K562 (cell line): ENCODE results near the gene GPR33. TPM values are rescaled to one million over a fixed set of nuclear protein-coding genes. Genes with fewer than 3 reads are reported as not detected.

Experiments
- ARHGAP35 ChIP-seq: fragments of 450-650 bp; IDR thresholded peaks from 2 replicates; pipeline ENCODE4 v1.6.1; 2018; ENCODE audit not compliant: partially characterized antibody
- ETS1 ChIP-seq: conservative IDR thresholded peaks from 2 replicates; pipeline ENCODE4 v1.6.1; 2011; ENCODE audit warnings: low read depth, mild to moderate bottlenecking, low read length; ENCODE audit not compliant: control insufficient read depth
- FOSL1 ChIP-seq: fragments of 200-800 bp; sonication (Bioruptor generic); conservative IDR thresholded peaks from 2 replicates; pipeline ENCODE4 v1.6.1; 2016; ENCODE audit warnings: missing genetic modification characterization, missing compliant biosample characterization
- IRF2 ChIP-seq: sonication (generic); formaldehyde crosslinking; IDR thresholded peaks from 2 replicates; pipeline ENCODE4 v1.8.1; 2022; ENCODE audit warnings: mild to moderate bottlenecking, missing genetic modification reagents
- KAT7 ChIP-seq: sonication (generic); formaldehyde crosslinking; IDR thresholded peaks from 2 replicates; pipeline ENCODE4 v1.8.0; 2022; ENCODE audit warnings: missing genetic modification reagents, mild to moderate bottlenecking, borderline replicate concordance
- PHF20 ChIP-seq: fragments of 450-650 bp; IDR thresholded peaks from 2 replicates; pipeline ENCODE4 v1.6.1; 2018; ENCODE audit not compliant: partially characterized antibody
- PHF8 ChIP-seq: fragments of 200-600 bp; sonication (generic); IDR thresholded peaks from 2 replicates; pipeline ENCODE4 v1.6.1; 2012; ENCODE audit warnings: mixed run types, mild to moderate bottlenecking, inconsistent platforms, low read length, moderate library complexity, borderline replicate concordance
- PRDM10 ChIP-seq: fragments of 450-650 bp; IDR thresholded peaks from 2 replicates; pipeline ENCODE4 v1.6.1; 2018; ENCODE audit not compliant: partially characterized antibody
- PTTG1 ChIP-seq: fragments of 450-650 bp; IDR thresholded peaks from 2 replicates; pipeline ENCODE4 v1.6.1; 2016; ENCODE audit warnings: low read depth, mild to moderate bottlenecking, missing genetic modification characterization, missing compliant biosample characterization
- RBM15 ChIP-seq: fragments of 200-400 bp; formaldehyde crosslinking; IDR thresholded peaks from 2 replicates; pipeline ENCODE4 v1.6.1; 2018; ENCODE audit warnings: mild to moderate bottlenecking, low read length, moderate library complexity; ENCODE audit not compliant: insufficient read depth
- RBM39 ChIP-seq: fragments of 200-400 bp; formaldehyde crosslinking; optimal IDR thresholded peaks from 2 replicates; pipeline ENCODE3; 2018; ENCODE audit warnings: low read depth, low read length
- RFX1 ChIP-seq: fragments of 450-650 bp; IDR thresholded peaks from 2 replicates; pipeline ENCODE4 v1.6.1; 2016; ENCODE audit warnings: mild to moderate bottlenecking, moderate library complexity
- TAF1 ChIP-seq: IDR thresholded peaks from 2 replicates; pipeline ENCODE4 v1.6.1; 2011; ENCODE audit warnings: mild to moderate bottlenecking, low read length, moderate library complexity; ENCODE audit not compliant: insufficient read depth, control insufficient read depth, severe bottlenecking; ENCODE audit errors: extremely low read depth
- YY1 ChIP-seq, 3 experiments: IDR thresholded peaks; 2 replicates each; pipeline ENCODE4 v1.6.1; 2011; ENCODE audit warnings: low read length in 2 of 3, mild to moderate bottlenecking in 2 of 3, moderate library complexity in 2 of 3, borderline replicate concordance in 1 of 3, control low read depth in 1 of 3, low read depth in 1 of 3; ENCODE audit not compliant: insufficient read depth in 3 of 3, insufficient replicate concordance in 2 of 3, control insufficient read depth in 1 of 3, insufficient read length in 1 of 3; ENCODE audit errors: extremely low read depth in 1 of 3
- ZFX ChIP-seq: sonication (generic); formaldehyde crosslinking; IDR thresholded peaks from 2 replicates; pipeline ENCODE4 v1.8.0; 2022; ENCODE audit warnings: mild to moderate bottlenecking, missing genetic modification reagents, moderate library complexity
- ZNF639 ChIP-seq, 2 experiments: fragments of 200-800 bp in 1 of 2; sonication (Bioruptor generic) in 1 of 2; sonication (generic) in 1 of 2; formaldehyde crosslinking in 1 of 2; IDR thresholded peaks in 1 of 2; conservative IDR thresholded peaks in 1 of 2; 2 replicates each; pipeline versions ENCODE4 v1.5.0 to v1.6.1; 2016 to 2020; ENCODE audit warnings: missing compliant biosample characterization in 1 of 2, missing genetic modification characterization in 1 of 2, missing genetic modification reagents in 1 of 2
- ZNF766 ChIP-seq: fragments of 200-800 bp; sonication (Bioruptor generic); conservative IDR thresholded peaks from 2 replicates; pipeline ENCODE4 v1.6.1; 2016; ENCODE audit warnings: missing genetic modification characterization, missing compliant biosample characterization
- ZNF830 ChIP-seq: fragments of 250-450 bp; sonication (Bioruptor Pico); IDR thresholded peaks from 2 replicates; pipeline ENCODE4 v1.5.0; 2021; ENCODE audit warnings: mild to moderate bottlenecking
- polyA plus RNA-seq, 8 experiments: library from polyadenylated mRNA; depleted of rRNA in 4 of 8; stranded (reverse) in 5 of 8; unstranded in 3 of 8; fragments of >200 nt; fragmentation: Nextera tagmentation in 2 of 8; fragmentation: Illumina TruSeq in 1 of 8; extraction: Ambion mirVana in 2 of 8; extraction: Trizol in 1 of 8; gene quantifications; 2 replicates each; pipeline versions ENCODE4 v1.2.1 to v1.2.3, GENCODE V29; 2011 to 2014; ENCODE audit warnings: inconsistent platforms in 1 of 8, missing spikeins in 1 of 8
- total RNA-seq, 7 experiments: library from RNA; depleted of rRNA in 6 of 7; stranded (reverse); fragments of >200 nt in 6 of 7; fragmentation: Illumina TruSeq in 2 of 7; extraction: Trizol in 2 of 7; gene quantifications; 2 replicates each; pipeline versions ENCODE4 v1.2.1 to v1.2.3, GENCODE V29; 2011 to 2021; ENCODE audit warnings: low replicate concordance in 1 of 7

GPR33 gene
- total and polyA plus RNA-seq, 9 of the 15 experiments (the other 6 are each of a cell fraction or from before 2014, with no cell fraction given): not detected

GRCh38 chr14:31456841-31457664 is 30.8 kb downstream of the GPR33 start, which contains the start of gene DTD2 (continued):
- TF ChIP-seq YY1 (IDR thresholded peaks at IDR 0.05; ENCODE audit: borderline replicate concordance in 1 of 3, control insufficient read depth in 1 of 3, extremely low read depth in 1 of 3, insufficient read depth in 3 of 3, insufficient read length in 1 of 3, insufficient replicate concordance in 2 of 3, low read depth in 1 of 3, low read length in 2 of 3) (peak in 2 of 3 experiments; percentile 47 to 80), ZNF766 (CRISPR knock-in tag) (0 out of 2 replicates have a peak, but pooled peaks have one; percentile 29), ZFX (CRISPR knock-in tag) (peak; percentile 99), RBM39 (no peak), KAT7 (CRISPR knock-in tag) (peak; percentile 83; the same call in 1 of the 2 replicates), ZNF830 (no peak), ARHGAP35 (no peak), PHF20 (peak; percentile 65), ETS1 (peak; percentile 38; the same call in 1 of the 2 replicates), FOSL1 (tag) (0 out of 2 replicates have a peak, but pooled peaks have one; percentile 19), PHF8 (peak; percentile 93), RBM15 (no peak), PRDM10 (peak; percentile 96), IRF2 (CRISPR knock-in tag) (no peak), PTTG1 (no peak), ZNF639 (CRISPR knock-in tag; conservative IDR thresholded peaks at IDR 0.05 in 1 of 2, IDR thresholded peaks at IDR 0.05 in 1 of 2) (peak in 1 of 2 experiments; percentile 17; a peak in 1 of 4 replicates), TAF1 (peak; percentile 73), RFX1 (no peak)
